ENCODE measurements around the gene MARCHF3.
A peak's percentile ranks its signal among the peaks of the same experiment; 100 is the strongest.
"Not testable (repeated sequence)": the region's sequence is repeated elsewhere in the genome, so short reads cannot be mapped to it uniquely, and the experiment has no call there.

Gene MARCHF3, protein sequence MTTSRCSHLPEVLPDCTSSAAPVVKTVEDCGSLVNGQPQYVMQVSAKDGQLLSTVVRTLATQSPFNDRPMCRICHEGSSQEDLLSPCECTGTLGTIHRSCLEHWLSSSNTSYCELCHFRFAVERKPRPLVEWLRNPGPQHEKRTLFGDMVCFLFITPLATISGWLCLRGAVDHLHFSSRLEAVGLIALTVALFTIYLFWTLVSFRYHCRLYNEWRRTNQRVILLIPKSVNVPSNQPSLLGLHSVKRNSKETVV

DNA sequence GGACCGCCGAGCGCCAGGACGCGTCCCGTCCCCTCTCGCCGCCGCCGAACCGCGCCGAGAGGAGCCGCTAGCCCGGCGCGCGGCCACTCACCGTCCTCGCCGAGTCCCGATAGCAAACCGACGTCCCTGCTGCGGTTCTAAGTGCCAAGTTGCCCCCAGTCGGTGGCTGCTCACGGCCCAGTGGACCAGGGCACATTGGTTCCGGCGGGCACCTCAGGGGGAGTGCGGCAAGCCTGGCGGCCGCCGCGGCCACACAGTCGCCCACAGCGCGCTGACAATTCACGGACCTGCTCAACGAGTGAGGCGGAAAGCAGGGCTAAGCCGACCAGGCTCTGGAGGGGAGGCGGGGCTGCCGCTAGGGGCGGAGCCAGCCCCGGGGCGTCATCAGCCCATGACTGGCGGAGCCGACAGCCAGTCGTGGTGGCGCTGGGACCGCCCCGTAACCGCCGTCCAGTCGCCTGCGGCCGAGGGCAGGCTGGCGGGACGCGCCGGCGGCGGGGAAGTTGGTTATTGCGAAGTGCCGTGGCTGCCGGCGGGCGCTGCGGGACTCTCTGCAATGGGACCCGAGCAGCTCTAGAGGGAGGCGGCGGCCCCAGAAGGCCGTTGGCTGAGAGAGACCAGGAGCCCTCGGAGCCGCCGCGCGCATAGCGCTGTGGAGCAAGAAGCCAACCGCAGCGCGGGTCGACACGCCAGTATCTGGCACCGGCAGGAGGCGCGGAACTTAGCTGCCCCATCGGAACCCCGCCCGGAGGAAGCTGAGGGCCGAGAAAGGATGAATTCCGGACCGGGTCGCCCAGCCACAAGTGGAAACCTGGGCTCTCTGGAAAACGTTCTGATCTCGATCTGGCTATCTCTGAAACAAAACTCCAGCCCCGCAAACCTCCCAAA is at the start of gene MARCHF3:
Gene MARCHF3 (minus strand): TSS at position 300 of the 888 bp plus-strand sequence. CDS start 112,387 bp downstream, outside the sequence.
- peak; percentile 83 to 88 for DNase-seq

DNA sequence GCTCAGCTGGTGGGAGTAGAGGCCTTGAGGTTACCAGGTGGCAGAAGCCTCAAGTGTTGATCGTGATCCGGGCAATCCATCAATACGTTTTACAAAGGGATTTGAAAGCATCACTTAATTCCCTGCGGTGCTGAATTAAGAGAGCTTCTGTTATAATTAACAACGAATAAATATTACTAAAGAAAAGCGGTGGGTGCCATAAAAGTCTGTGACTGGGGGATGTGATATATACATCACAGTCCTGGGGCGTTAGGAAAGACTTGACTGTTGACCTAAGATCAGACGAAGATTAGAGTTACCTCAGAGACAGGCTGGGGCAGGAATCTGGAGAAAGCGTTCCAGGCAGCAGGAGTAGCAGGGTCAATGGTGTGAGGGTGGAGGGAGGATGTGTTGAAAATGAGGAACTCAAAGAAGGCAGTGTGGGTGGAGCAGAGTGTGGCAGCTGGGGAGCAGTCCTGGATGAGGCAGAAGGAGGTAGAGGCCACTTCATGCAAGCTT is 49.7 kb upstream of the MARCHF3 start:
- DNase-seq = peak in 1 of 2 donors; percentile 55

DNA sequence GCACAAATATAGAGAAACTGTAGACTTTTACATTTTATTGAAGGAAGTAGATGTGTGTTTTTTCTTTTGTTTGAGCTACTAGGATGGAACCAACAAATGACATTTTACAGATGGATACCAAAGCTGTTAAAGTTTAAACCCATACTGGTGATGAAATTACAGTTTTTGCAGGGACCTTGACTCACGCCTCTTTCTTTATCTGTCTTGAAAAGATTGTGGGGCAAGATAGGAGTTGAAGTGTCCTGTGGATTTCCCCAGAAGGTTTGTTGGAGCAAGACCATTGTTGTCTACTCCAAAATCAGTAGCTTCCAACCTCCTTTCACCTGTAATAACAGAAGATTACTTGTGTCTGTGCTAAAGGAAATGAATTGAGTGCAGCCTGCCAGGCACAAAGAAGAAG is 47.0 kb upstream of the MARCHF3 start:
- no peak for DNase-seq

DNA sequence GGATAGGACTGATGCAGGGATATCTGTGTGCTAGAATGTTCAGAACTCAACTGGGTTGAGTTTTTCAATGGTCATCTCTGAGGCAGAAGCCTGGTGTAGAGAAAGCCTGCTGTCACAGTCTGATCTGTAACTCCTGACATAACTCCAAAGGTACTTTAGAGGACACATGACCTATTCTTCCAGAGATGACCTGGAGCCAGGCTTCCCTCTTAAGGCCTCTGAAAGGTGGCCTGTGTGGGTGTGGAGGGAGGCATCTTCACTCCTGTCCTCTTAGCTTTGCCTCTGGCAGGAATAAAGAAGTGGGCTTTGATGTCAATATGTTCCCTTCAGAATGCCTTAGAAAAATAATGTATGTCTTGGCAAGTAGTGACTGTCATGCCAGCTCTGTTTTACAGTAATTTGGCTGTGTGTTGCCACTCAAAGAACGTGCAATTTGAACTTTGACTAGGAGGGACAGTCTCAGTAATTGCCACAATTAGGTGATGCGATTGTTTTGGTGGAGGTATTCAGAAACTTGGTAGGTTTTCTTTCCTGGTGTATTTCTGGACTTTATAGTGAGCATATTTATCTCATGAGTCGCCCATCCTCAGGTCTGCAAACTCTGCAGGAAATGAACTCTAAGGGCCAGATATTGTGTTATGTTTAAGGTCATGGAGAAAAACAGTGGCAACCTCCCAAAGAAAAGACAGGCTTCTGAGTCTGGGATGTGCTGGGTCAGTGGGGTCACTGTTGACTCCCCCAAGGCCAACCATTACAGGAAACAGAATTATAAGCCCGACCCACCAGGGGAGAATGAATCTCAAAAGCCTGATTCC is 46.2 kb upstream of the MARCHF3 start:
- no peak for DNase-seq

DNA sequence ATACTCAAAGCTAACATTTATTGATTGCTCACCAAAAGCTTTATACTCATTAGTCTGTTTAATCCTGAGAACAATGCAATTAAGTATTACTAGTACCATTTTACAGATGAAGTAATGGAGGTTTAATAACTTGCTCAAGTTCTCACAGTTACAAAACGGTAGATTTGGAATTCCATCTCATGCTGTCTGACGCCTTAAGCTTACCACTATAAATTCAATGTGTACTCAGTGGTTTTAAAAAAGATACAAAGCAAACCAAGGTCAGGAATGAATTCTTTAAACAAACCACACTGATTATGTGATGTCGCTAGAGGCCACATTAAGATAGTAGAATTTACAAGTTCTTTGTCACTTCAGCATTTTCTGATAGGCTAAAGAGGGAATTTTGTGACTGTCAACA is 44.1 kb upstream of the MARCHF3 start:
- DNase-seq = no peak

DNA sequence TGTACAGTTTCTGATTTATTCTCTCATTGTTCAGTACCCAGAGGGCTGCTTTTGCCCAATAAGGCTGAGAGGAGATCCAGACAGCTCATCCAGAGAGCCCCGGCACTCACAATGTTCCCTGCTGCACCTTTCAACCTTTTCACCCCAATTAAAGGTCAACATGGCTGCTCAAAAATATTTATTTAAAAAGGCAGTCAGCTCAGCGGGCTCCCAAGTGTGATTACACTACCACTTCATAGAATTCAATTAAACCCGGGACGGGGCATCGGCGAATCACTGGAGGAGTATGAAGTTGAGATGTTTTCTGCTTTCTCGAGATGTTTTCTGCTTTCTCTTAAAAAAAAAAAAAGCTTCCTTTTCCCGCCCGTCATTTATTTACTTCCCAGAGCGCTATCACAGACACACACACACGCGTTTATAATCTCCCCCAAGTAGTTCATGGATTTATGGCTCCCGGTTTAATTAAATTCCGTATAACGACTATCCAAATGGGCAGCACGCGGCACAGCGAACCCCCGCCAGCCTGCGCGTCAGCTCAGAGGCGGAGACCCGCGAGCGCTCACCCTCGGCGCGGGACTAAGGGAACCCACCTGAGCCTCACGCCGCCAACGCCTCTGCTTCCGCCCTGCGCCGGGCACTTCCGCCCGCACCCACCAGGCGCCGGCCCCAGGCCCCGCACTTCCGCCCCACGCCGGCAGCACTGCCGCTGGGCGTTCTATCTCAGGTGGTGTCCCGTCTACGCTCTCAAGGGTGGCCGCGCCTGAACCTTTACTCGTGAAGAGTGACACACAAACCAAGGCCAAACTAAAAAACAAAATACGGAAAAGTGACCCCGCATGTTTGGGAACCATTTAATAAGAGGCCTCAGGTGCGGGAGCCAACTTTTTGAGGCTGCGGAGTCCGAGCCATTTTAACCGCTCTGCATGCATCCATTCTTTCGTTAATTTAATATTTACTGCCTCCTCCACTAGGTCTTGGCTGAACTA is 42.8 kb upstream of the MARCHF3 start, which contains the start of gene C5orf63:
Gene C5orf63 (minus strand): TSS at position 642 of the 986 bp plus-strand sequence. CDS start 14,507 bp downstream, outside the sequence.
- DNase-seq = no peak

DNA sequence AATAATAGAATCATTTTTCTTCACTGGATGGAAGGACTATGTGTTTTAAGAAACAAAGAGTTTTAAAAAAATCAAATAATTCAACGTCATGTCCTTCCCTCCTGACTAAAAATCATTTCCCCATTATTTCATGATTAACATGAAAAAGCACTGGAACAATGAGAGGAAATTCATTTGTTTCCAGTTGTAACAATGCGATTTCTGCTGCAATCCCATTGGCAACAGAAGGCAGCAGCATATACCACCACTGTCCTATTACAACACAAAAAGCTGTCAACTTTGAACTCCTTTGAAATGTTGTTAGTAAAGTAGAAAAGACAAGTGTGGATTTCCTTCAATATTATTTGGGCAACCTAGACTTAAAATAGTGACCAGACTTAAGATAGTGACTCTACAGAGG is 39.9 kb upstream of the MARCHF3 start:
- DNase-seq = no peak

DNA sequence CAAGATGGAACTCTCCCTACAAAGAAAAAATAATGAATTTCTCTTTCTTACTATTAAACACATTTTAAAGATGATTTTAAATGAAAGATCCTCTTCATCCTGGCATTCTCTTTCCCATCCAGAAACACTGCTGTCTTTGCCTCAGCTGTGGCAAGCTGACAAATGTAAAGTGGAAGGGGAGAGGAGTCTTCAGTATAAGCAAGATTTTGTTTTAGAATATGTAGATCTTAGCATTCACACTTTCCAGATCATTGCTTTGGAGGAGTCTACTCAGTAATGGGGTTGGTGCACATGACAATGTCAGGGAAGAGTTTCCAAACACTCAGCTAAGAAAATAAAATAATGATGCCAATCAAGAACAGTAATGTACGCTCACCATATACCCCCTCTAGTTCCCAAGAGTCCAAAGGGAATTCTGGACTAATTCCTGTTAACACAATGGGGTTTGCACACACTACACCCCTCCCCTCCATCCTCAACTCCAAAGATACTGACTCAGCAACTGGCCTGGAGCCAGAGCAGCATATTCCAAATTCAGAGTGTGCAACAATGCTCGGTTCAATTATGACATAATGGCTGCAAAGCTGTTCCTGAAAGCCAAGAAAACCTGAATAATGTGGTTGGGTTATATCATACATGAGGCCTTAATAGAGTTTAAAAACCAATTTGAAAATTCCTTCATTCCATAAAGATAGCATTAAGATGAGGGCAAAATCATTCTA is 38.3 kb upstream of the MARCHF3 start:
- DNase-seq = no peak

DNA sequence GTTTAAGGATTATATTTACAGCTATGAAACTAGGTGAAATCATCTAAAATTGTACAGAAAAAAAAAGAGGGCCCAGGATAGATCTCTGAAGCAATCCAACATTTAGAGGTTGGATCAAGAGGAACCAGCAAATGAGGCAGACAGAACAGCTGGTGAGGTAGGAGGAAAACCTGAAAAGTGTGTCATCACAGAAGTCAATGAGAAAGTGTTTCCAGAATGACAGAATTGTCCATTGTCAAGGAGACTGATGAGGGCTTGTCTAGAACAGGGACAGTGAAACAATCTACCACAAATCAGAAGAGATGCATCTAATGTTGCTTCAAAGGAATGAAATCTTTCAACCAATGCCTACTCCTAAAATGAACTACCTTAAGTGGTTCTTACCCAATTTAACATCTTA is 36.4 kb upstream of the MARCHF3 start:
- DNase-seq = no peak

DNA sequence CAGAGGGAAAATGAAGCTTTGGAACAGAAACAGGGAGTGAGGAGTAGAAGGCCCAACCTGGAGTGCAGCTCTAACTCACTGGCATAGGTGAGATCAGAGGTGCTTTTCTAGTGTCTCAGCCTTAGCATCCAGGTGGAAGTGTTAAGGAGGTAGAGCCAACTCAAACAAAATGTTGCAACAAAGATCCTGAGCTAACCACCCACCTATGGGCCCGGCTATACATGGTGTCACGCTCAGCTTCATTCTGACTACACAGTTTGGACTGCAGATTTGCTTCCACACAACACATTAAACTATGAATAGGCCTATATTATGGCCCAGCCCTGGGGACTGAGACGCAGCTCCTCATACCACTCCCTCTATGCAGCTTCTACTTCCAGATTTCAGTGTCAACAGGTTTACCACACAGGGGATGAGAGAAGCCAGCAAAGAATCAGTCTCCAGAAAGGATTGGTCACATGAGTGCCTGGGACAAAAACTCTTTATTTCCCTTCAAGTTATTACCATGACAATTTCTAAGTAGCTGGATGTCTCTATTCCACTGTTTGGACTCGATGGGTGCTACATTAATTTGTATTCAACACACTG is 34.0 kb upstream of the MARCHF3 start:
- DNase-seq = no peak

DNA sequence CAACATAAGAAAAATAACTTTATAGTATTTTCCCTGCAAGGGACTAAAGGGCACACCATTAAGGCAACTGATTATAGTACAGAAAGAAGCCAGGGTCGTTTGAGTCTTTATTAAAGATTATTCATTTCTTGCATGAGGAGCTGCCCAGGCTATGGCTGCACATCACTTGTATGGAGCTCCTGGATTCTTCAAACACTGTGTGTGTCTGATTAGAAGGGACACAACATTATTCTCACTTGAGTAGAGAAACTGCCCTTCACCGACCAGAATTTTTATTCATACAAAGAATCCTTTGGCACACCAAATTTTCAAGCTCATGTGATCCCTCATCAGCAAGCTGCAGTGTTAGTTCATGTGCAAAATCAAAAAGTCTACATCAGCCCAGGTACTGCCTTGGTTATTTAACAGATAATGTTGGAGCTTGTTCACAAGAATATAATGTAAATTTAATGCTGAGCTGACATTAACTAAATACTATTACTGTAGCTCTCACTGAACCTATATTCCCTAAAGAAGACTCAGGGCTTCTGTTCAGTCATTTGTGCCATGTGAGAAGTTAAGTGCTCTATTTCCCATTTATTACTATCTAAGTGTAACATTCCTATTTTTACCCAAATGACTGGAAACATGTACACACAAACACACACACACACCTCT is 33.0 kb upstream of the MARCHF3 start:
- DNase-seq = no peak

DNA sequence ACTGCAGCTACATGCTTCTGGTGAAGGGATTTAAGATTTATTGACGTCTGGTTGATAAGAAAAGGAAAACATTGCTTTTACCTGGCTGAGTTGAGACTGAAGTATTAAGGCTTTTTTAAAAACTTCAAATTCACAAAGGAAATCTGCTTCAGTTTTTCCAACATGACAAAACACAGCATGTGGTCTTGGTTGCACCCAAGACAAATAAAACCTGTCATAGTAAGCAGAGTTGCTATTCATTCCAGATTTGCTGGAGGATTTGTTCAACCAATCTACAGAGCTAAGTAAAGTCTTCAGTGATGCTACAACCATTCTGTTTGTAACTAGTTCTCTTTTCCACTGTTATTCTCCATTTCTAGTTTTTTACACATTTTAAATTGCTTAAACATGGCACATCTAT is 31.6 kb upstream of the MARCHF3 start:
- no peak for DNase-seq

DNA sequence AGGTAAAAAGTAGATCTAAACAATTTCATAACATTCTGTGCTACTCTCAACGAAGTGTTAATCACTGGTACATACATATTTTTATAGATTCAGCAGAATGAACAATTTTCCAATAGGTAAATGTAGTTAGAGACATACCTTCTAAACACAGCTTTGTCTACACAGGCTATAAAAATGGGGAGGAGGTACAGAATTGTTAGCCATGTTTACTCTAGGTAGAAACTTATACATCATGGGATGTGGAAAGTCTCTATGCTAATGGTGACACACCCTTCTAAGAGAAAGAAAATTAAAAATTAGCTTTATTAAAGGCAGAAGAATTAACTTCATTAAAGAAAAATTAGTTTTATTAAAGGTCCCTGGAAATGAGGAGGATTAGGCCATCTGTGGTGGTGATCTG is 31.2 kb upstream of the MARCHF3 start:
- no peak for DNase-seq

DNA sequence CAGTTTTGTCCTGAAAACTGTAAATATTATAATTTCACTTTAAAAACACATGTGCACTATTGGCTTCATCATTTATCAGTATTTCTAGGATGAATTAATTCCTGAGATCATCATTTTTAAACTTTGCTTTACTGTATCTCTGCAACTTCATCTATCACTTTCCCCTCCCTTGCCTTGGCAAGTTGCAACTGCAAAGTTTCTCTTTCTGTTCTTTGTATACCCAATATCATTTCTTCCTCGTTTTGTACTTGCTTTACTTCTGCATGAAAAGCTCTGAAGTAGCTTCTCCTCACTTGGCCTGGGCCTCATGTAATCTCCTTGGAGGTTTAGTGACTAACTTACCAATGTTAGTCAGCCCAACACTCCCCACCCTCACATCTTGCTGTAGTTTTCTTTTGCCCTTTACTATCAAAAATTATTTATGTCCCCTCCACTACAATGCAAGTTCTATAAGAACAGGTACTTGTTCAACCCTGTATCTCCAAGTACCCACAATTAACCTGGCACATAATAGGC is 30.2 kb upstream of the MARCHF3 start:
- no peak for DNase-seq

DNA sequence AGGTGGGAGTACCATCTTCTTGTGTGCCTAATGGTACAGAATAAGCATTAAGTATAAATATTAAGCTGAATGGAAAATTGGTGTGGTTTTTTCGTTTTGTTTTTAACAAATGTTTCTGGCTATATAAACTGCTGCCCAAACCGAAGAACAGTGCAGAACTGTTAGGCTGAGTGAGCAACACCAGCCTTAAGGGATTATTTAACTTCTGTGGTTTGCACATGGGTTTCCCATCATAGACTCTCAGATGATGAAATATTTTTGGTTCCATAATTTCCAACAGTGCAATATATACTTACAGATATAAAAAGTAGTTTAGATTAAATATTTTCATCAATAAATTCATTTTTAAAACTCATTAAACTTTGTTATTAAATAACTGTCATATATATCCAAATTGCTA is 26.5 kb upstream of the MARCHF3 start:
- no peak for DNase-seq

DNA sequence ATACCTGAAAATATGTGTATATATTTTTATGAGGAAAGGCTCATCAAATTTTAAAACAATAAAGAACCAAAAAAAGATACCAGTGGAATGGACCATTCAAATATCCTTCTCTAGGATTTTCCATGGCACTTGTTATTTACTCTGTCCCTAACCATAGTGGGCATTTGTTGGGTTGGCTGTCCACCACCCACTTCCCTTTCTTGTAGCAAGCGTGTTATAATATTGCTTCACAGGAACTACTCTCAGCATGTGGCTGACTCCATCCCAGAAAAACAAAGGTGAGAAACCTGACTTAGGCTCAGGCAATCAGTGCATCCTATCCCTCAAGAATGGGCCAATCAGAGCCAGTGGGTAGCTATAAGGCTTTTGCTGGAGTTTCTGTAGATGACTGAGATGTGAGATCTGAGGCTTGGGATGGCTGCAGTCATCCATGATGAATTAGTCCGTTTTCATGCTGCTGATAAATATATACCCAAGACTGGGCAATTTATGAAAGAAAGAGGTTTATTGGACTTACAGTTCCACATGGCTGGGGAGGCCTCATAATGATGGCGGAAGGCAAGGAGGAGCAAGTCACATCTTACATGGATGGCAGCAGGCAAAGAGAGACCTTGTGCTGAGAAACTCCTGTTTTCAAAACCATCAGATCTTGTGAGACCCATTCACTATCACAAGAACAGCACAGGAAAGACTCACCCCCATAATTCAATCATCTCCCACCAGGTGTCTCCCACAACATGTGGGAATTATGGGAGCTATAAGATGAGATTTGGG is 25.7 kb upstream of the MARCHF3 start:
- no peak for DNase-seq

DNA sequence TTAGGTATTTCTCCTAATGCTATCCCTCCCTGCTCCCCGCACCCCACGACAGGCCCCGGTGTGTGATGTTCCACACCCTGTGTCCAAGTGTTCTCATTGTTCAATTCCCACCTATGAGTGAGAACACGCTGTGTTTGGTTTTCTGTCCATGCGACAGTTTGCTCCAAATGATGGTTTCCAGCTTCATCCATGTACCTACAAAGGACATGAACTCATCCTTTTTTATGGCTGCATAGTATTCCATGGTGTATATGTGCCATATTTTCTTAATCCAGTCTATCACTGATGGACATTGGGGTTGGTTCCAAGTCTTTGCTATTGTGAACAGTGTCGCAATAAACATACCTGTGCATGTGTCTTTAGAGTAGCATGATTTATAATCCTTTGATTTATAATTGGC is 23.2 kb upstream of the MARCHF3 start:
- not testable (repeated sequence) for DNase-seq

DNA sequence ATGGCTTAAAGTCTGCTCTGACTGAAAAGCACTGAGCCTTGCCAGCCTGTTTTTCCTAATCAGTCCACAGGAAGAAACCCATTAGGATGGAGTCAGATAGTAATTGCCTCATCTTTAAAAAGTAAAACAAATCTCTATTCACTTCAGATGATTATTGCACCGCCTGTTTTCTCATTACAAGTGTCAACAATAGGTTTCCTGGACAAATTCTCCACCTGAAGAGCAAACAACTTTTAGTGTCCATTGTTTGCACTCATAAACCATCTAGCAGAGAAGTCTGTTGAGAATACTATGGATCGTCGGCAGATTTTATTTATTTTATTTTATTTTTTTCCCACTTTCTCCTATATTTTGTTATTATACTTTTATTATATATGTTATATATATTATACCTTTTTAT is 22.7 kb upstream of the MARCHF3 start:
- DNase-seq = no peak

DNA sequence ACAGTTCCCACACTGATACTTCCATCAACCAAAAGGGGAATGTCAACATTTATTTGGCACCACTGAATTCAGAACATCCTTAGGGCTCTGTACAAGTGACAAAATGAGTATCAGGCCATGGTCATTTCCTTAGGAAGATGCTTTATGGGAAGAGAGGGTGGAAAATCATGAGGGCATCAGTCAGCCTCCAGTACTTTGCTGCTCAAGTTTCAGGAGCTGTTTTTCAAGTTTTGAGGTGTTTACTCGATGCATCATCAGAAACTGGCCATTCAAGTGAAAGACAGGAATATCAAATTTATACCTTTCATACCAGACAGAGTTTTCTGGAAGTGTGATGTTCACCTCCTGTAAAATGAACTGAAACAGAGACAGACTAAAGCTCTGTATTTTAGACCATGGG is 21.2 kb upstream of the MARCHF3 start:
- DNase-seq = no peak

Data from bone marrow (tissue), 2 donors.